CD4-positive, alpha-beta T cell treated with Interferon alpha-2 for 1 hour (primary cell): ENCODE results near the gene SLC30A10.
"Not testable (repeated sequence)": the region's sequence is repeated elsewhere in the genome, so short reads cannot be mapped to it uniquely, and the experiment has no call there.

ENCODE experiments used
- DNase-seq, 2 donors: peaks; one replicate each; pipeline ENCODE4 v3.0.0-alpha.2; 2020 to 2022

SLC30A10 gene

GRCh38 chr1:219927298-219927955 is 930 bp downstream of the SLC30A10 start:
- DNase-seq = no peak

GRCh38 chr1:219926363-219926998 is 1.9 kb downstream of the SLC30A10 start:
- no peak for DNase-seq

DNA sequence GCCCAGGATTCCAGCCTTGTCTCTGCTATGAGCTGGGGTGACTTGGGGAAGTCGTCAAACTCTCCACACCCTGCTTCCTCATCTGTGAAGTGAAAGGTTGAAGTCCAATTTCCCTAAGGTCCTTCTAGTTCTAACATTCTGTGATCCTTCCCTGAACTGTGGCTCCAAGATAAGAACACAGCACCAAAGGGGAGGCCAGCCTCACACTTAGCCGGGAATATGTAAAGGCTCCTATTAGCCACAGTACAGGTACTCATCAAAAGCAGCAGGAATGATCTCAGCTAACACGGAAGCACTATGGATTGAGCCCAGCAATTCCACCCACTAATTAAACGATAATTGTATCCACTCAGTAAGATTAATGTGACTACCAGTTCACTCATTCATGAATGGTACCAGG is 4.0 kb downstream of the SLC30A10 start:
- DNase-seq = no peak

GRCh38 chr1:219917851-219918466 is 10.4 kb downstream of the SLC30A10 start:
- no peak for DNase-seq

GRCh38 chr1:219917281-219917680 is 11.1 kb downstream of the SLC30A10 start:
- no peak for DNase-seq

DNA sequence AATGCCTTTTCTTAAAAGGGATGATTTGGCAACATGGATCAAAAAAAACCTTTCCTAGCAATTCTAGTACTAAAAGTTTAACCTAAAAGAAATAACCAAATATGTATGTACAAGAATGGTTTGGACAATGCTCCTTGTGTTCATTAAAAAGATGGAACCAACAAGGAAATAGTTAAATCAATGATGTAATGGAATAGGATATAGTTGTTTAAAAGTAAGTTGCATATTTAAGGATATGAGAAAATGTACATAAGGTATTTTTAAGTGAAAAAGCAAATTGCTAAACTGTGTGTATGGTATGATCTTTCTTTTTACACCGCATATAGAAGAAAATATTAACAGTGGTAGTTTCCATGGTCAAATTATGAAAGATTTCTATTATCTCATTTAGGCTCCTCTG is 12.1 kb downstream of the SLC30A10 start:
- DNase-seq = no peak

- no peak for DNase-seq
Measured at GRCh38 chr1:219913005-219913770, 15.2 kb downstream of the SLC30A10 start.

DNA sequence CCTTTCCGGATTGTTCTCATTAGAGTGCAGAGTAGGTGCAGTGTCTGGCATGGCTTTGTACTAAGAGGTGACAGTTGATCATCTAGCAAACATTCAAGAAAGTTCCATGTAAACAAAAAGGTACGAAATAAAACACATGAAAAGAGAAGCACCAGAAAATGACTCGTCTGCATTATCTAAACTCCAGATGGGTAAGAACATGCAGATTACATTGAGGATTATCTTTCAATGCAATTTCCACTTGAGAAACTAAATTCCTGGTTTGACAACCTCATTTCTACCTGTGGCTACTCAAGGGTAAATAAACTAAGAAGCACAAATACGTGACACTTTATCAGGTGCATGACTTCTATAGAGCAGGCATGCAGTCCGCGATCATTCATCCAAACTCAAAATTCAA is 17.6 kb downstream of the SLC30A10 start:
- DNase-seq = no peak

DNA sequence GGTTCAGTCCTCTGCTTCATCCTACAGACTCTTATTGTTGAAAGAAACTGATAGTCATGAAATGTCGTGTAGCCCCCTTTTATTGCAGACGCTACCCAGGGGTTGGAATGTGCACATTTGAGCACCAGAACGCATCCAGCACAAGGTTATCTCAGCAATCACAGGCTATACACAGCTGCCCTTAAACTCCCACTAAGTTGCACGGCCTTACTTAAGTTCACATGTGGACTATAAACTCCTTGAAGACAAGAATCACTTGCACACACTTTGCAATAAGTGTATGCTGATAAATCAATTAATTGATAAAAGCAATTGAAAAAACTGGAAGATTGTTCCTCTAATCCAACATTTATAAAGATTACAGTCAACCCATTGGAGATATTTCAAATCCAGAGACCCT is 18.9 kb downstream of the SLC30A10 start:
- no peak for DNase-seq

DNA sequence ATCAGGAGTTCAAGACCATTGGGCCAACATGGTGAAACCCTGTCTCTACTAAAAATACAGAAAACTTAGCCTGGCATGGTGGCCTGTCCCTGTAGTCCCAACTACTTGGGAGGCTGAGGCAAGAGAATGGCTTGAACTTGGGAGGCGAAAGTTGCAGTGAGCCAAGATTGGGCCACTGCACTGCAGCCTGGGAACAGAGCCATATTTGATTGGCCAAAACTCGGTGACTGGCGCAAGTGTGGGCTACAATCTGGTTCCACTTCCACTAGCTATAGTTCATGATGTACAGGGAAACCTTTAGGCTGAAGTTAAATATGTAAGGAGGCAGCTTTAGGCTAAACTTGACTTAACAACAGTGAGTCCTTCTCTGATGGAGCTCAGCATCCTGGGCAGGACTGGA is 20.2 kb downstream of the SLC30A10 start:
- DNase-seq = no peak

- DNase-seq = no peak
Measured at GRCh38 chr1:219907772-219908070, 20.6 kb downstream of the SLC30A10 start.

DNA sequence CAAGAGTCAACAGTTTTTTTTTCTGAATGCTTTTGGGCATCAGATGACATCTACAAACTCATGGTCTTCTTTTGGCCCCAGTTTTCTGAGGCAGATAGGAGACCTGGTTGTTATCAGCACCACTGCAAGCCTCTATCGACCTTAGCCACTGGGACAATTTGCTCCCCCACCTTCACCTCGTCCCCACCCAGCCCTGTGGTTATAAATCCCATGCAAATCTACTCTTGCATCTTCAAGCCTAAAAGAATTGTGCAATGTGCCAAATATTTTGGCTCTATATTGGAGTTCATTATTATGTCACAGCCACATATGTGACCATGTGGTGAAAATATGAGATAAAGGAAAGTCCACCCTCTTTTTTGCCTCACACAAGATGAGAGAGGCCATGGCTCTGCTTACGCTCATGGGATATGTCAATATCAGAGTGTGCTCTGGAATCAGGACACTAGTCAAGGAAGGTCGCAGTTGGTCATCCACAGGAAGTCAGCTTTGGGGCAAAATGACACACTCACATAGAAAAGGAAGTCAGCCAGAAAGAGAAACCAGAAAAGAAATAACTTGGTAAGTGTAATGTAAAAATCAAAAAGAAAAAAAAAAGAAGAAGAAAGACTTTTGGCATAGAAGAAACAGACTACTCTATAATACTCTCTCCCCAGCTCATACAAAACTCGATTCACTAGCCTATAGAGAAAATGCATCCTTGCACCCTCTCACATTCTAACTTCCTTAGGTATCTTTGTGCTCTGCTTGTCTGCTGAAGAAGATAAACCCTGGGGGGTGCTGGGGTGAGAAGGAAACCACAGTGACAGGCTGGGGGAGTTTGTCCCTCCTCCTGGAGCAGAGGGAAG is 21.2 kb downstream of the SLC30A10 start:
- no peak for DNase-seq

GRCh38 chr1:219906565-219906923 is 21.8 kb downstream of the SLC30A10 start:
- not testable (repeated sequence) for DNase-seq

- DNase-seq = no peak
Measured at GRCh38 chr1:219905524-219905923, 22.8 kb downstream of the SLC30A10 start.

GRCh38 chr1:219904934-219905333 is 23.4 kb downstream of the SLC30A10 start:
- no peak for DNase-seq

DNA sequence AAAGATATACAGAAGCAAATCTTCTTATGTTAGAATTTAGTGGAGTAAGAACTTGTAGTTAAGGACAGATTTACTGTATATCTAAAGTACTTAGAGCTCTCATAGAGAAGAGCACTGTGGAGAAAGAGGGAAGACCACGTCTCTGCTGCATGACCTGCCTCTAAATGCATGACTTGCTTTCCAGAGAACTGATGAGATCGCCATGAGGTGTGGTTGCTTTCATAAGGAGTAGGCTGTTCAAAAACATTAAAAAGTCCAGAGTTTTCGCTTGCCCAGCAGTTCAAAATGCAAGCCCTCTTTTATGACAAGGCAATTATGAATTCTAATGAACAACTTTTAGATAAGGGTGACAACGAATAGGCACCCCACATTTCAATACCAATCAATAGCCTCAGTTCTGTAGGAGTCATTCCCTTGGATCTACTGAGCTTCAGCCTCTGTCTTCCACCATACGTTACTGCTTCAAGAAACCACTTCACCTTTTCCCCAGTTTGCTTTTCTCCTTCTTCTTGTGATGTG is 24.9 kb downstream of the SLC30A10 start:
- DNase-seq = no peak

- no peak for DNase-seq
Measured at GRCh38 chr1:219902951-219903350, 25.4 kb downstream of the SLC30A10 start.

DNA sequence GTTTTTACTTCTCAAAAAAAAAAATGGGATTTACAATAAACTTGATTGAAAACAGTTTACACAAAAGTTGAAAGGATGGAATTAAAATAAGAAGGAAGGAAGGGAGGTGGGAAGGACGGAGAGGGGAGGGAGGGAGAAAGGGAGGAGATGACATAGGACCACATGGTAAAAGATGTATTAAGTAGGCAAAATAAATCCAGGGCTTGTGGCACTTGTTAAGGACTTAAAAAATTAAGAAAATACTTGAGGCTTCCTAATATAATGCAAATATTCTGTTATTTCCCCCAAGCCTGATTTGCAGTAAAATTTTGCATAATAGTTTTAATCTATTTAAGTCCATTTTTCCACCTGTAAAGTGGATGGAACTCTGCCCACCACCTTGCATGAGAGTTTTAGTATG is 27.5 kb downstream of the SLC30A10 start:
- no peak for DNase-seq

GRCh38 chr1:219900201-219900600 is 28.2 kb downstream of the SLC30A10 start:
- DNase-seq = no peak

DNA sequence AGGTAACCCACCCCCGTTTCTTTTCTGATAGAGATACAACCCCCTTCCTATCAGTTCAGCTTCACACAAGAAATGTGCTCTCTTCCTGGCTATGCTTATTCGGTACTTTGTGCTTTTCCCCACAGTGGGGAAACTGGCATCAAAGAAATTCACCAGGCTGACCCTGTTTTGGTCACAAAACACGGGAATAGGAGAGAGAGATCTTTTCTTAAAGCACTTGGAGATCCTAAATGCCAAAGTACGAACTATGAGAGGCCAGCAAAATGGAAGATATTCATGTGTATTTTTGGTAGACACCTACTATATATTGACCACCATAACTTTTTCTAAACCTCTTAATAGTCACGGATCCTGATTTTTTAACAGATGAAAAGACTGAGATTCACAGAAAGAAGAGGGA is 30.0 kb downstream of the SLC30A10 start:
- no peak for DNase-seq

- no peak for DNase-seq
Measured at GRCh38 chr1:219897914-219898313, 30.4 kb downstream of the SLC30A10 start.

DNA sequence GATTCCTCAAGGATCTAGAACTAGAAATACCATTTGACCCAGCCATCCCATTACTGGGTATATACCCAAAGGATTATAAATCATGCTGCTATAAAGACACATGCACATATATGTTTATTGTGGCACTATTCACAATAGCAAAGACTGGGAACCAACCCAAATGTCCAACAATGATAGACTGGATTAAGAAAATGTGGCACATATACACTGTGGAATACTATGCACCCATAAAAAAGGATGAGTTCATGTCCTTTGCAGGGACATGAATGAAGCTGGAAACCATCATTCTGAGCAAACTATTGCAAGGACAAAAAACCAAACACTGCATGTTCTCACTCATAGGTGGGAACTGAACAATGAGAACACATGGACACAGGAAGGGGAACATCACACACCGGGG is 36.1 kb downstream of the SLC30A10 start:
- not testable (repeated sequence) for DNase-seq

GRCh38 chr1:219891846-219892245 is 36.5 kb downstream of the SLC30A10 start:
- DNase-seq = not testable (repeated sequence)
